ENCODE data around the gene LRRC59. TPM values are rescaled to one million over a fixed set of nuclear protein-coding genes. Genes with fewer than 3 reads are reported as not detected.
"Not testable (repeated sequence)": the region's sequence is repeated elsewhere in the genome, so short reads cannot be mapped to it uniquely, and the experiment has no call there.

The LRRC59 gene
- total RNA-seq = 22.8 TPM
- long read RNA-seq, transcript LRRC59-201 (7 exons, 2,910 nt) = major isoform, 22 of 31 reads
- long read RNA-seq, partial matches to known transcripts = 8 of 31 reads
- long read RNA-seq, other reads (novel, unspliced or antisense) = 1 of 31 reads

DNA sequence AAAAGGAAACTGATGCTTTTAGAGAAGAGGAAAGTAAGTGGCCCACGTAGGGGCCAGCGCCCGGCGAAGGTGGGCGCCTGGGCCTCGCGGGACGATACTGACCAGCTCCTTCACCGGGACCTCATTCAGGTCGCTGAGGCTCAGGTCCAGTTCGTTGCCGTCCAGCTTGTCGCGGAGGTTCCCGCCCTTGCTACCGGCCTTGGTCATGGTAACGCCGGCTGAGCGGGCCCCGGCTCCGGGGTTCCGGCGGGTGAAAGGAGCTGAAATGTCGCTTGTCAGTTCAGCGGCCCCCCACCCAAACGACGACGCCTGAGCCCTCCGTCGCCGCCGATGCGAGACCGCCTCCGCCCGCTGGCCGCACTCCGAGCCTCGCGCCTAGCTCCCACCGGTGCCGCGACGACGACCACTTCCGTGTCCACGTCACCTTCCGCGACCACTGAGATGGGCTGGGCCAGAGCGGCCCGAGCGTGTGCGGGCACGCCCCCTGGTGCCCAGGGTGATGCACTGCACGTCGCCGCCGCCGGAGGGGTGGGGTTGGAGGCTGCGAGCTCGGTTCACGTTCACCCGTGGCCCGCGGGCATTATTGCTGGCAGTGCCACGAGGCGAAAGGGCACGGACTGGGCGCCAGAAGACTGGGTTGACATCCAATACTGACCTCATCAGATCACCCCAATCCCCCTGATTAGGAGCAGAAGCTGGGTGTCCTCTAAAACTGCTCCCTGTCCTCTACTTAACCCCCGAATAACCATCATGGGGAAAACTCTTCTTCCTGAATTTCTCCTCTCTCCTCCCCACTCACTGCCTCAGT is at the start of gene LRRC59:
TSS of gene LRRC59 (minus strand) at position 413 of the 808 bp plus-strand sequence. CDS start at position 207, 206 bp downstream.
- intact Hi-C loops (cut with micrococcal nuclease) = no loop called here
- DNase-seq (peak; percentile 94), ATAC-seq (peak; percentile 99)

DNA sequence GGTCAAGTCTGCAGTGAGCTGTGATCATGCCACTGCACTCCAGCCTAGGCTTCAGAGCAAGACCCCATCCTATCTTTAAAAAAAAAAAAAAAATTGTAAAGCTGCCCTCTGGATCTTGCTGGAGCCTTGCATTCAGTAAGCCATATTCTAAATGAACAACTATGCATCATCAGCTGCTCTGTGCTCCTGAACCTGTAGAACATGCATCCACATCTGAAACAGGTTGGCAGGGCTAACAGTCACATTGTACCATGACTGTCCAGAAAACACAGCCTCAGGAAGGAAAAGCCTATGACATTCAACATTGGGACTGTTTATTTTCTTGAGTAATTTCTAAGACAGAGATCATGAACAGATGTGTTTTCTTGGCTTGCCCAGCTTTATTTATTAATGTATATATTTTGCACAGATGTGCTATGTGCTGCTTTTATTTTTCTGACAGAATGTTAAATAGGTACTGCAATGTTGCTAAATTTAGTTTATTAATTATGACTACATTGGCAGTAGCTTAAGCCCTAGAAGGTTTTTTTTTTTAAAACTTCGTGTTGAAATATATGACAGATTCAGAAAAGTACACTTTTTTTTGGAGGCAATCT is 48.5 kb upstream of the LRRC59 start:
- no peak for DNase-seq
- ATAC-seq = no peak
- intact Hi-C loops (cut with micrococcal nuclease) = no loop called here

DNA sequence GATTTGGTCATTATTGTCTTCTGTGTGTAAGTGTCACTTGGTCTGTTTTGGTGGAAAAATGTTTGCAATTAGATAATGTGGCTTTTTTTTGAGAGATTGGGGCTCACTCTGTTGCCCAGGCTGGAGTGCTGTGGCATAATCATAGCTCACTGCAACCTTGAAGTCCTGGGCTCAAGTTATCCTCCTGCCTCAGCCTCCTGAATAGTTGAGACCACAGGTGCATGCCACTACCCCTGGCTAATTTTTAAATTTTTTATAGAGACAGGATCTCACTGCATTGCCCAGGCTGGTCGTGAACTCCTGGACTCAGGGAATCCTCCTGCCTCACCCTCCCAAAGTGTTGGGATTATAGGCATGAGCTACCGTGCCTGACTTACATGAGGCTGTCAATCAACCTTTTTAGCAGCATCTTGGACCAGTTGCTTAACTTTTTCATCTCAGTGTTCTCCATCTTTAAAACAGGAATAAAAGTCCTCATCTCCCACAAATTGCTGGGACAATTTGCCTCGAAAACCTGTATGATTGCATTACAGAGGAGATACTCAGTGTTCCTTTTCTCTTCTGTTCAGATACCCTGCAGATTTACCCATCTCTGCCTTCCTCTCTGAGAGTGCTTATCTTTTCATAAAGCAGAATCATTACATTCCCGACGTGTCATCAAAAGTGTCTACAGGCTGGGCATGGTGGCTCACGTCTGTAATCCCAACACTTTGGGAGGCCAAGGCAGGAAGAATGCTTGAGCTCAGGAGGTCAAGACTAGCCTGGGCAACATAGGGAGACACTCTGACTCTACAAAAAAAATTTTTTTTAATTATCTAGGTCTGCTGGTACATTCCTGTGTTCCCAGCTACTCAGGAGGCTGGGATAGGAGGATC is 47.8 kb upstream of the LRRC59 start:
- intact Hi-C loops (cut with micrococcal nuclease) = no loop called here
- no peak for DNase-seq
- ATAC-seq = no peak

DNA sequence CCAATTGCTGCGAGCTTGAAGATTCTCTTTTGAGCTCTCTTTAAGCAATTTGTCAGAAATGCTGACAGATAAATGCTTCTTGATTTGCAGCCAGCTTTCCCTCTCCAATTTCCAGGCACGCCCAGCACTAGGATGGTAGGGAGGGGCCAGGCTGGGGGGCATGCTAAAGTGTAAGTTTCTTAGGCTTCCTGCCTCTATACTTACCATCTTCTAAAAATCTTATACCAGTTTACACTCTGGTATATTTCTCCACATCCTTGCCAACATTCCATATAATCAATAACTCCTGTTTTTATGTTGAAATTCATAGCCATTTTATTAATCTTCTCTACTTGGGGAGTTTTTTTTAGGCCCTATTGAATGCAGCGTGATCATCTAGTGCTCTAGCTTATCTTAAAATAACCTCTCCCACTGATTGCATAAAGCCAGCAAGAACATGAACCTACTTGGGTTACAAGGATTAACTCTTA is 46.2 kb upstream of the LRRC59 start:
- ATAC-seq (peak; percentile 72), DNase-seq (no peak)
- intact Hi-C loops (cut with micrococcal nuclease) = no loop called here

DNA sequence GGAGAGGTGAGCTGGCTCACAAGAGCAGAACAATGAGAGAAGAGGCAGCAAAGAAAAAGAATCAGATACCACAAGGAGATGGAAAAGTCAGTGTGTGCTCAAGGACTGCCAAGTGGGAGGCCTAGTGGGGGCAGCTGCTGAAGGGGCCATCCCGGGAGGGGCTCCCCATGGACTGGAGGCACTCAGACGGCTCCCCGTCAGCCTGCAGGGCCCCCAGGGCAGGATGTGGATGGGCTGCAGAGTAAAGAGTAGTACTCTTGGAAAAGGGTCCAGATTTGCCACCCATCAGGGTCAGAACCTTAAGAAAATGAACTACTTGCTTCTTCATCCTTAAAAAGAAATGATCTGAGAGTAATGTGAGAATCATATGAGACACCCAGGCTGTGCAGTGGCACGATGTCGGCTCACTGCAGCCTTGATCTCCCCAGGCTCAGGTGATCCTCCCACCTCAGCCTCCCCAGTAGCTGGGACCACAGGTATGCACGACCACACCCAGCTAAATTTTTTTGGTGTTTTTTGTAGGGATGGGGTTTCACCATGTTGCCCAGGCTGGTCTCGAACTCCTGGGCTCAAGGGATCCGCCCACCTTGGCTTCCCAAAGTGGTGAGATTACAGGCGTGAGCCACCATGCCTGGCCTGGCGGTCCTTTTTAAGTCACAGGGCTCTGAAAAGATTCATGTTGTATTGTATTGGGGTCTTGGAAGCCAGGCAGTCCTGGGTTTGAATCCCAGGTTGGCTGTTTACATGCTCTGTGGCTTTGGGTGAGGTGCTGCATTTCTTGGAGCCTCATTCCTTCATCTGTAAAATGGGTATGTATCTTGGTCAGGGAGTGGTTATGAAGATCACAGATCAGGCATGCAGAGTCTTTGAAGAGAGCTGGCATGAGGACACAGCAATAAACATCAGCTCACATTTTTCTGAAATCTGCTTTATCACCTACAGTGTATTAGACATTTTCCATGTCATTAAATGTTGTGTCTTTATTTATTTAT is 43.8 kb upstream of the LRRC59 start:
- DNase-seq (no peak), ATAC-seq (no peak)
- intact Hi-C loops (cut with micrococcal nuclease) = no loop called here

DNA sequence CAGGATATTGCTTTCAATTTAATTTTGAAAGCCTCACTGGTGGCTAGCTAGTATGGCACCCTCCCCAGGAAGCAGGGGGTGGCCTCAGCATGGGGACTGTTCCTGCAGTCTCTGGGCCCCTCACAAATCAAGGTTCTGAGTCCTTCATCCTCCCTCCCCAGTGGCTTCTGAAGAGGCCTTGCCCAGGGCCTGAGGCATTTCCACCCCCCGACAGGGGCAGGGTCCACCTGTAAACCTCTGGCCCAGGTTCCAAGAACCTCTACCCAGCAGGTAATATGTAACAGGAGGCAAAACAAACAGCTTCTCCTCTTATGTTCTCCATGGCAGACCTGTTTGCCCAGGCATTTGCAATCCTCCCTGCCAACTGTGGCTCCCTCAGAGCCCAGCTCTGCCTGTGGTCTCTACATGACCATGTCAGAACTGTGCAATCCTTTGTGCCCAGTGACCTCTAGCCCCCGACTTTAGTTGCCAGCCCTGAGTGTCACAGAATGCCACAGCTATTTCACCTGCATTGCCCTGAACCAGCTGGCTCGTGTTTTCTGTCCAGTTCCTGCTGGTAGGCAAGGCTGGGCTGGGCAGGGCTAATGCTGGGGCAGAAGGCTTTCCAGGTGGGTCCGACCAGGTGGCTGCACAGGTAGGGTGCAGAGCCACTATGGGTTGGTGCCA is 43.0 kb upstream of the LRRC59 start:
- DNase-seq (no peak), ATAC-seq (no peak)
- intact Hi-C loops (cut with micrococcal nuclease) = no loop called here

DNA sequence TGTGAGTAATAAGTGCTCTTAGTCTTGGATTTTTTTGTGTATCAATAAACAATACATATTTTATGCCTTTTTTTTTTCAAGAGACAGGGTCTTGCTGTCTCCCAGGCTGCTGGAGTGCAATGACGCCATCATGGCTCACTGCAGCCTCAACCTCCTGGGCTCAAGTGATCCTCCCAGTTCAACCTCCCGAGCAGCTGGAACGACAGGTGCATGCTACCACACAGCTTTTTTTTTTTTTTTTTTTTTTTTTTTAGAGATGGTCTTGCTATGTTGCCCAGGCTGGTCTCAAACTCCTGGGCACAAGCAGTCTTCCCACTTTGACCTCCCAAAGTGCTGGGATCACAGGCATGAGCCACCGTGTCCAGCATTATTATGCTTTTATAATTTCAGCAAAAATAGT is 41.7 kb upstream of the LRRC59 start:
- no peak for DNase-seq
- intact Hi-C loops (cut with micrococcal nuclease) = no loop called here
- no peak for ATAC-seq

DNA sequence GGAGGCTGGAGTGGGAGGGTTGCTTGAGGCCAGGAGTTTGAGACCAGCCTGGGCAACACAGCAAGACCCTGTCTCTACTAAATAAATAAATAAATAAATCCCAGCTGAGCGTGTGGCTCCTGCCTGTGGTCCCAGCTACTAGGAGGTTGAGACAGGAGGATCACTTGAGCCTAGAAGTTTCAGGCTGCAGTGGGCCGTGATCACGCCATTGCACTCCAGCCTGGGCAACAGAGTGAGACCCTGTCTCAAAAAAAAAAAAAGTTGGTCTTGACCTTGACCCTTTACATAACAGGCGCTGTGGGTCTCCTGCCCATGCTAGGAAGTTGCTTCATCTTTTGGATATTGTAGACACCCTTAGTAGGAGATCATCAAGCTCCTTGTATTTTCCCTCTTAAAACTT is 40.1 kb upstream of the LRRC59 start:
- ATAC-seq (no peak), DNase-seq (no peak)
- intact Hi-C loops (cut with micrococcal nuclease) = no loop called here

DNA sequence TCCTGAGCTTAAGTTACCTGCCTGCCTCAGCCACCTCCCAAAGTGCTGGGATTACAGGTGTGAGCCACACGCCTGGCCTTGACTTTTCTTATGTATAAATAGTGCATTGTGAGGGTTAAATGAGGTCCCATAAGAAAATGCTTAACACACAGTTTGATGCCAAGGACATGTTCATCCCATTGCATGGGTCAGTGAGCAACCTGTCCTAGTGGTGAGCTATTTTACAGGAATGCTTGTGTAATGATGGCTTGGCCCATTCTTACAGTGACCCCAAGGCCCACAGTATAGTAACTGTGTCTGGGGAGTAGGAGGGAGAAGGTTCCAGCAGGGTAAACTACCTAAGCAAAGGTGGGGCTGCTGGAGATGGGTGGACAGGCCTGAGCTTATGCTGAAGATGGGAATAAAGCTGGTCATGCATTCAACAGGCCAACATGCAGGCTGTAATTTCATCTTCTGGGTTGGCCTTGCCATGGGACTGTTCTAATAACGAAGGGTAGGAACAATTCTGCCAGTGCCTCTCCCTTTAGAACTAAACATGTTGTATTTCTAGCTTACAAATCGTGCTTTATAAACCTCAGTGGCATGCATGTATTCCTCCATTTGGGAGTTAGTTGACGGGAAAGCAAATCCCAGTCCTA is 34.9 kb upstream of the LRRC59 start:
- ATAC-seq = no peak
- intact Hi-C loops (cut with micrococcal nuclease) = no loop called here
- no peak for DNase-seq

DNA sequence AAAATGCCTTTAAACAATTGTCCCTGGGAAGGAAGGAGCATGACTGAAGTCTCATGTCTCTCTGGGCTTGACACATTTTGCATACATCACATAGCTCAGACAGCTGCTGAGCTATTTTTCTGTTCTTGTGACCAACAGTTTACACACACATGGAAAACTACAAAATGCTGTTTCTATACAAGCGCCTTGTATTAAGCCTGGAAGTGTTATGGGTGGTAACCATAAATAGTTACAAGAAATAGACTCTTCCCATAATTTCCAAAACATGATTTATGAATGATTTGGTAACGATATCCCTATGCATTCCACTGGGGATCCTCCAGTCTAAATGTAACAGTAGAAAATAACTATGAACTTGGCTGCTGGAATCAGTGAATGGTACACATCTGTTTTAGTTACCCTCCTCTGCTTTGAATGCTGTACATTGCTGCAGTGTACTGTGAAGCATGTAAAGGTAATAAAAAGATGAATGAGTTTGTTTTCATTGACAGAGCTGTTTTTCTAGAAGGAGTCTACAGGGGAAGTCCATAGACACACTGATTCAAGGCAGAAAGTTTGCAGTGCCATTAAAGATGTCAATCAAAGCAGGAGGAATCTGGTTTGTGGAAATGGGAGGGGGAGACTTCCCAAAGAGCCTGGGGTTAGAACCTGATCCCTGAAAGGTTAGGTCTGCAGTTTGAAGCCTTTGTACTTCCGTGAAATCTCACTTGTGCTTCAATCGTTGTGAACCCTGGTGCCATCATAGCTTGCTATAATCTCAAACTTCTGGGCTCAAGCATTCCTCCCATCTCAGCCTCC is 33.7 kb upstream of the LRRC59 start:
- ATAC-seq (no peak), DNase-seq (no peak)
- intact Hi-C loops (cut with micrococcal nuclease) = no loop called here

DNA sequence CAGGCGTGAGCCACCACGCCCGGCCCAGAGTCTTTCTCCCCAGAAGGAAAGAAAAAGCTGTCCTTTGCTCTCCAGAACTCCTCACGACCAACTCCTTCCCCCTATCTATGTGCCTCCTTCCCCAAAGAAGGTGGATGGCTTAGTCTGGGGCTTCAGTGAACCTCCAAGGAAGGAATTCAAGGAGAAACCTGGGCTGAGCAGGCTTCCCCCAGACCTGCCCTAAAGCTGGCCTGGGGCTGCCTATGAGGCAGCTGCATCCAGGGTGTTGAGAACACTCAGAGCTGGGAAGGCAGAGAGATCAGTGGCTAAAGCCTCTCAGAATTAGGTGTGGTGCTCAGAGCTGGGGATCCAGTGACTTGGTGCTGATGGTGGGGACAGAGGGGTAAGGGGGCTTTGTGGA is 32.5 kb upstream of the LRRC59 start:
- ATAC-seq = no peak
- intact Hi-C loops (cut with micrococcal nuclease) = no loop called here
- DNase-seq = no peak

DNA sequence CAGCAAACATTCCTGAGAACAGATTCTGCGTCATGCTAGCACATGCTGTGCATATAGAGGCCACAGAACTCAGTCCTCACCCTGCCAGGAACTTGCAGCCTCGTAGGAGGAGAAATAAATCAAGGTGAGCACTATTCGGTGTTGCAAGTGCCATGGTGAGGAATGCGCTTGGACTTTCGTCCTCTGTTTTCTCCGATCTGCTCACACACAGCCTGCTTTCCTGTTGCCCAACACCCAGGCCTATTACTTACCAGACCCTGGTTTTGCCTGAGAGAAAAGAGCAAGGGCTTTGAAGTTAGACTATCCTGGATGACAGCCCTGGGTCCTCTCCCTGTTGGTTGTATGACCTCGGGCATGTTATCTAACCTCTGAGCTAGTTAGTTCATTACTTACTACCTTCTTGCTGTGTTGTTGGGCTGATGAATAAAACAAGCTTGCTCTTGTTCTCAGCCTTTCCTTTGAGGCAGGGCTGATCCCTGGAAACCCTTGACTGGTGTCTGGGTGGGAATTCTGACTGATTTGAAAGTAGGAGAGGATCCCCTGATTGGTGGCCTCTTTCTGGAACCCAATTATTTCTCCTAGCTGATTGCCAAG is 31.6 kb upstream of the LRRC59 start:
- ATAC-seq (no peak), DNase-seq (no peak)
- intact Hi-C loops (cut with micrococcal nuclease) = no loop called here

DNA sequence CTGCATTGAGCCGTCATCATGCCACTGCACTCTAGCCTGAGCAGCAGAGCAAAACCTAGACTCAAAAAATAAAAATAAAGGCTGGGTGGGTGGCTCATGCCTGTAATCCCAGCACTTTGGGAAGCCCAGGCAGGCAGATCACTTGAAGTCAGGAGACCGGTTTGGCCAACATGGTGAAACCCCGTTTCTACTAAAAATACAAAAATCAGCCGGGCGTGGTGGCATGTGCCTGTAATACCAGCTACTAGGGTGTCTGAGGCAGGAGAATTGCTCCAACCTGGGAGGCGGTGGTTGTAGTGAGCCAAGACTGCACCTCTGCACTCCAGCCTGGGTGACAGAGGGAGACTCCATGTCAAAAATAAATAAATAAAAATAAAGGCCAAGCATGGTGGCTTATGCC is 30.8 kb upstream of the LRRC59 start:
- DNase-seq; intact Hi-C loops (cut with micrococcal nuclease); ATAC-seq: not testable (repeated sequence)

DNA sequence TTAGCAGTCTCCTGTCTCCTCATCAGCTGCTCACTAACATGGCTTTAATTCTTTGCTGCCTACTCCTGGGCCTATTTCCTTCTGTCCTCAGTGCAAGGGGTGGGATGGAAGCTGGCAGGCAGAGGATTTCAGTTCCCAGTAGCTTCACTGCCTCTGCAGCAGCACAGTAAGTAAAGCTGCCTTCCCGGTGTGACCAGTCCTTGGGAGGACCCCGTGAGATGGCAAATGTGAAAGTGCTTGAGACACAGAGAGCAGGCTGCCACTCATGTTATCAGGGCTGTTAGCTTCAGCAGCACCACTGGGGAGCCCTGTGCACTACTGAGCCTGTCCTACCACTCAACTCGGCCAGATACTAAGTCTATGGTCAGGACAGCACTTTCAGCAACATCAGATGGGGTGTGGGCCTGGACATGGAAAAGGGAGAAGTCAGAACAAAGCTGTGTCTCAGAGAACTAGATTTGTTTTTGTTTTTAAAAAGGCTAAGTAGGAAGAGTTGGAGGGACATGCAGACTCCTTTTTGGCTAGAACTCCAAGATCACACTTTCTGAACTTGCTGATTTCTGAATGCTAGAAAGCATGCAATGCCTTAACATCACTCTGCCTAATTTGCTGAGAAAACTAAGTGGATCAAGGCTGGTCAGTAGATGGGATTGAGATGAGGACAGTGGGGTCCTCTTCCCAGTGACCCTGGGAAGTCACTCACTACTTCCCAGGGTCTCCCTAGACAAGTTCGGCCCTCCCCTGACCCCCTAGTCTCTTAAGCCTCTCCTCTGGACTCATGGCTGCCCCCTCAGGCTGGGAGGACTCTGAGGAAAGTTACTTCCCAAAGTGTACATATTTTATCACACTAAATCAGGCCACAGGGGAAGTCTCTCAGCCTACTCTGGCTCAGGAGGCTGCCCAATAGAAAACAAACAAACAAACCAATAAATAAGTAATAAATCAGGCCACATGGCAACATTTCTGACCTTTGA is 29.8 kb upstream of the LRRC59 start:
- intact Hi-C loops (cut with micrococcal nuclease) = no loop called here
- ATAC-seq (peak; percentile 72), DNase-seq (peak; percentile 37)

DNA sequence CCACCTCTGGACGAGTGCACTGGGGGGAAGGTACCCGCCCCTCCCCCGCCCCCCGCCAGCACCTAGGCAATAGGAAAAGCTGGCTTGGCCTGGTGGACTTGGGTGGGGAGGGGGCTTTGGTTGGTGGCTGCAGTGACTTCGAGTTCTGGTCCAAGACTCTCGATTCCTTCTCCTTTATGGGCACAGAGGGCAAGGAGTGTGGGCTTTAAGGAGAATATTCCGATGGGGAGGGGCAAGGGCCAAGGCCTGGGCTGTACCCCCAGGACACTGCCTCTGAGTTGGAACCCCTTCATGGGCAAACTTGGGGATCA is 29.1 kb upstream of the LRRC59 start:
- ATAC-seq (peak; percentile 6), DNase-seq (no peak)
- intact Hi-C loops (cut with micrococcal nuclease) = no loop called here
